K562 (cell line): ENCODE measurements around the gene PPP4R3B. TPM values are rescaled to one million over a fixed set of nuclear protein-coding genes. Genes with fewer than 3 reads are reported as not detected.
A peak's percentile ranks its signal among the peaks of the same experiment; 100 is the strongest.

ENCODE experiments used
- ARHGAP35 ChIP-seq: fragments of 450-650 bp; IDR thresholded peaks from 2 replicates; pipeline ENCODE4 v1.6.1; 2018; ENCODE audit not compliant: partially characterized antibody
- BACH1 ChIP-seq: fragments of 200-800 bp; sonication (Bioruptor generic); IDR thresholded peaks from 2 replicates; pipeline ENCODE4 v1.6.1; 2016; ENCODE audit warnings: missing genetic modification characterization, missing compliant biosample characterization
- BMI1 ChIP-seq: fragments of 150-350 bp; IDR thresholded peaks from 2 replicates; pipeline ENCODE4 v1.6.1; 2014; ENCODE audit warnings: low read length
- C11orf30 ChIP-seq: fragments of 450-650 bp; IDR thresholded peaks from 2 replicates; pipeline ENCODE4 v1.6.1; 2016; ENCODE audit warnings: low read depth, mild to moderate bottlenecking
- CGGBP1 ChIP-seq: fragments of 250-450 bp; sonication (Bioruptor Pico); IDR thresholded peaks from 2 replicates; pipeline ENCODE4 v1.9.0; 2021; ENCODE audit warnings: mild to moderate bottlenecking
- CREB3 ChIP-seq: fragments of 450-650 bp; conservative IDR thresholded peaks from 2 replicates; pipeline ENCODE4 v1.6.1; 2016; ENCODE audit warnings: missing genetic modification characterization, low read depth, mild to moderate bottlenecking, missing compliant biosample characterization, moderate library complexity
- EP300 ChIP-seq: IDR thresholded peaks from 2 replicates; pipeline ENCODE4 v1.6.1; 2012; ENCODE audit warnings: low read length, improper control_type of control experiment
- ESRRB ChIP-seq: fragments of 250-450 bp; sonication (Bioruptor Pico); IDR thresholded peaks from 2 replicates; pipeline ENCODE4 v1.5.0; 2020; ENCODE audit warnings: mild to moderate bottlenecking, moderate library complexity, borderline replicate concordance
- EZH2 ChIP-seq: IDR thresholded peaks from 2 replicates; pipeline ENCODE4 v1.6.1; 2012; ENCODE audit warnings: low read depth, mild to moderate bottlenecking, inconsistent platforms, low read length, borderline replicate concordance
- FOS ChIP-seq: IDR thresholded peaks from 3 replicates; pipeline ENCODE4 v1.6.1; 2011; ENCODE audit not compliant: insufficient read length; ENCODE audit errors: extremely low read depth
- GATA2 ChIP-seq: sonication (generic); formaldehyde crosslinking; IDR thresholded peaks from 2 replicates; pipeline ENCODE4 v1.4.0; 2020; ENCODE audit warnings: mild to moderate bottlenecking, missing genetic modification reagents
- HLTF ChIP-seq: fragments of 450-650 bp; IDR thresholded peaks from 2 replicates; pipeline ENCODE4 v1.6.1; 2016
- HMG20B ChIP-seq: fragments of 250-450 bp; sonication (Bioruptor Pico); IDR thresholded peaks from 2 replicates; pipeline ENCODE4 v1.5.0; 2021; ENCODE audit warnings: mild to moderate bottlenecking
- HMGXB4 ChIP-seq: sonication (generic); formaldehyde crosslinking; IDR thresholded peaks from 2 replicates; pipeline ENCODE4 v1.8.1; 2023; ENCODE audit warnings: mild to moderate bottlenecking, missing genetic modification reagents
- JUNB ChIP-seq: fragments of 450-650 bp; formaldehyde crosslinking; conservative IDR thresholded peaks from 2 replicates; pipeline ENCODE4 v1.4.0; 2020; ENCODE audit warnings: mild to moderate bottlenecking
- KDM4B ChIP-seq, 2 experiments: fragments of 450-650 bp in 1 of 2; sonication (generic) in 1 of 2; IDR thresholded peaks; 2 replicates each; pipeline ENCODE4 v1.6.1; 2016 to 2017; ENCODE audit warnings: borderline replicate concordance in 2 of 2, antibody characterized with exemption in 1 of 2, low read depth in 1 of 2, mild to moderate bottlenecking in 1 of 2
- KLF6 ChIP-seq: fragments of 250-450 bp; sonication (Bioruptor Pico); IDR thresholded peaks from 2 replicates; pipeline ENCODE4 v1.4.0; 2020; ENCODE audit warnings: mild to moderate bottlenecking, moderate library complexity, borderline replicate concordance
- MTA1 ChIP-seq: fragments of 450-650 bp; IDR thresholded peaks from 2 replicates; pipeline ENCODE4 v1.6.1; 2017; ENCODE audit warnings: borderline replicate concordance
- NBN ChIP-seq: fragments of 450-650 bp; IDR thresholded peaks from 2 replicates; pipeline ENCODE4 v1.6.1; 2016; ENCODE audit warnings: low read depth, mild to moderate bottlenecking
- SIRT6 ChIP-seq: IDR thresholded peaks from one replicate; pipeline ENCODE4 v1.6.1; 2012; ENCODE audit warnings: low read depth, mild to moderate bottlenecking, control low read depth, inconsistent platforms, low read length, moderate library complexity
- SP1 ChIP-seq: sonication (generic); formaldehyde crosslinking; IDR thresholded peaks from 2 replicates; pipeline ENCODE4 v1.8.1; 2022; ENCODE audit warnings: mild to moderate bottlenecking, missing genetic modification reagents
- ZFPM2 ChIP-seq: fragments of 250-450 bp; sonication (Bioruptor Pico); IDR thresholded peaks from 2 replicates; pipeline ENCODE4 v1.5.1; 2022; ENCODE audit warnings: mild to moderate bottlenecking
- ZNF316 ChIP-seq: fragments of 450-650 bp; IDR thresholded peaks from 2 replicates; pipeline ENCODE4 v1.6.1; 2016
- ZNF384 ChIP-seq: IDR thresholded peaks from 2 replicates; pipeline ENCODE4 v1.6.1; 2012; ENCODE audit warnings: low read depth, low read length, improper control_type of control experiment
- ZNF449 ChIP-seq: fragments of 250-450 bp; sonication (Bioruptor Pico); IDR thresholded peaks from 2 replicates; pipeline ENCODE4 v1.8.0; 2022; ENCODE audit warnings: moderate library complexity, mild to moderate bottlenecking, inconsistent platforms
- ZNF717 ChIP-seq: fragments of 250-450 bp; sonication (Bioruptor Pico); IDR thresholded peaks from 2 replicates; pipeline ENCODE4 v1.5.0; 2021
- polyA plus RNA-seq, 8 experiments: library from polyadenylated mRNA; depleted of rRNA in 4 of 8; stranded (reverse) in 5 of 8; unstranded in 3 of 8; fragments of >200 nt; fragmentation: Nextera tagmentation in 2 of 8; fragmentation: Illumina TruSeq in 1 of 8; extraction: Ambion mirVana in 2 of 8; extraction: Trizol in 1 of 8; gene quantifications; 2 replicates each; pipeline versions ENCODE4 v1.2.1 to v1.2.3, GENCODE V29; 2011 to 2014; ENCODE audit warnings: inconsistent platforms in 1 of 8, missing spikeins in 1 of 8
- total RNA-seq, 7 experiments: library from RNA; depleted of rRNA in 6 of 7; stranded (reverse); fragments of >200 nt in 6 of 7; fragmentation: Illumina TruSeq in 2 of 7; extraction: Trizol in 2 of 7; gene quantifications; 2 replicates each; pipeline versions ENCODE4 v1.2.1 to v1.2.3, GENCODE V29; 2011 to 2021; ENCODE audit warnings: low replicate concordance in 1 of 7
- TF ChIP-seq, protein P1 (sequence below): fragments of 450-650 bp; IDR thresholded peaks from 2 replicates; pipeline ENCODE4 v1.6.1; 2017; ENCODE audit warnings: antibody characterized with exemption

PPP4R3B gene
- total and polyA plus RNA-seq, 9 of the 15 experiments (the other 6 are each of a cell fraction or from before 2014, with no cell fraction given) = 13.2 to 59.2 (median 41.9) TPM

DNA sequence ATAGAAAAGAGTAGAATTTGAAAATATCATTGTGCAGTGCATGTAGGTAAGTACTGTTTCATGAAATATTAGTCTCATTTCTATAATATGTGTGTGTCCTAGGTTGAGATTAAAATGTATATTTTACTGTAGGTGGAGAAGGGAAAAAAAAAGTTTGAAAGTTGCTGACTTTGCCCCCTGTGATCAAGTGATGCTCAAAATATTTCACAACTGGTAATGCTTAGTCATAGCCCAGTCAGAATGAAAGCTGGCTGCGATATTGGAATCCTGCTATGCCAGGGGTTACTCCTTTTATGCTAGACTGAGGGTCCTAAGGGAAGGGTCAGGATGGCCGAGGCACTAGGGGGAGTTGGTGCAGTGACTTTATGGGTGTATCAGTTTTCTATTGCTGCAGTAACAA lies 117.4 kb downstream of the PPP4R3B start (continued):
- TF ChIP-seq ESRRB = no peak
- TF ChIP-seq SIRT6 = no peak
- no peak for TF ChIP-seq SP1 (CRISPR knock-in tag)
- no peak for TF ChIP-seq NBN
- TF ChIP-seq ZNF316 = peak; percentile 93
- TF ChIP-seq KDM4B (IDR thresholded peaks at IDR 0.05; ENCODE audit: borderline replicate concordance in 2 of 2, low read depth in 1 of 2) = no peak
- TF ChIP-seq GATA2 (CRISPR knock-in tag) = no peak
- TF ChIP-seq CGGBP1 (CRISPR knock-in tag) = no peak
- TF ChIP-seq ZNF384 = no peak
- TF ChIP-seq EP300 = no peak
- TF ChIP-seq BMI1 = no peak
- TF ChIP-seq C11orf30 = peak; percentile 91
- no peak for TF ChIP-seq HMG20B (CRISPR knock-in tag)
- TF ChIP-seq HMGXB4 (CRISPR knock-in tag) = no peak
- TF ChIP-seq ZFPM2 (CRISPR knock-in tag) = no peak
- TF ChIP-seq MTA1 = no peak
- TF ChIP-seq, protein P1, sequence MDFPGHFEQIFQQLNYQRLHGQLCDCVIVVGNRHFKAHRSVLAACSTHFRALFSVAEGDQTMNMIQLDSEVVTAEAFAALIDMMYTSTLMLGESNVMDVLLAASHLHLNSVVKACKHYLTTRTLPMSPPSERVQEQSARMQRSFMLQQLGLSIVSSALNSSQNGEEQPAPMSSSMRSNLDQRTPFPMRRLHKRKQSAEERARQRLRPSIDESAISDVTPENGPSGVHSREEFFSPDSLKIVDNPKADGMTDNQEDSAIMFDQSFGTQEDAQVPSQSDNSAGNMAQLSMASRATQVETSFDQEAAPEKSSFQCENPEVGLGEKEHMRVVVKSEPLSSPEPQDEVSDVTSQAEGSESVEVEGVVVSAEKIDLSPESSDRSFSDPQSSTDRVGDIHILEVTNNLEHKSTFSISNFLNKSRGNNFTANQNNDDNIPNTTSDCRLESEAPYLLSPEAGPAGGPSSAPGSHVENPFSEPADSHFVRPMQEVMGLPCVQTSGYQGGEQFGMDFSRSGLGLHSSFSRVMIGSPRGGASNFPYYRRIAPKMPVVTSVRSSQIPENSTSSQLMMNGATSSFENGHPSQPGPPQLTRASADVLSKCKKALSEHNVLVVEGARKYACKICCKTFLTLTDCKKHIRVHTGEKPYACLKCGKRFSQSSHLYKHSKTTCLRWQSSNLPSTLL = no peak
- no peak for TF ChIP-seq JUNB (CRISPR knock-in tag)
- no peak for TF ChIP-seq ZNF717 (CRISPR knock-in tag)
- TF ChIP-seq FOS = no peak
- TF ChIP-seq ZNF449 (CRISPR knock-in tag) = no peak
- TF ChIP-seq BACH1 = peak; percentile 68; the same call in 1 of the 2 replicates
- TF ChIP-seq CREB3 (tag) = no peak
- TF ChIP-seq ARHGAP35 = no peak
- TF ChIP-seq KLF6 = no peak
- no peak for TF ChIP-seq HLTF
- TF ChIP-seq EZH2 = no peak
